ENCODE data around the gene CLEC4F. TPM values are rescaled to one million over a fixed set of nuclear protein-coding genes. Genes with fewer than 3 reads are reported as not detected.

Gene CLEC4F
- polyA plus RNA-seq, 1 donor (not counting 4 experiments of a cell fraction or from before 2014, with no cell fraction given) = not detected

DNA sequence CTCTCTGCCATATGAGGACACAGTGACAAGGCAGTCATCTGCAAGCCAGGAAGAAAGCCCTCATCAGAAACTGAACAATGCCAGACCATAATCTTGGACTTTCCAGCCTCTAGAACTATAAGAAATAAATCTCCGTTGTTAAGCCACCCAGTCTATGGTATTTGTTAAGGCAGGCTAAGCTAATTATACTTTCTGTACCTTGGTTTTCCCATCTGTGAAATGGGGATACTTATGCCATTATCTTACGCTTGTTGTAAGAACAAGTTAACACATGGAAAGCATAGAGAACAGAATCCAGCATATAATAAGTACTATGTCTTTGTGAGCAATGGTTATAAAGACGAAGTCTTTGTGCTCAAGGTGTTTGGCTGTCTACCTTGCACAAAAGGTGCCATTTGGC is 44.1 kb downstream of the CLEC4F start:
- DNase-seq (ENCODE audit: low read depth, low spot score) = no peak
- H3K9me3 ChIP-seq (ENCODE audit: control insufficient read depth, low read depth, low read length) = no peaks in the 10 kb centered on the region

DNA sequence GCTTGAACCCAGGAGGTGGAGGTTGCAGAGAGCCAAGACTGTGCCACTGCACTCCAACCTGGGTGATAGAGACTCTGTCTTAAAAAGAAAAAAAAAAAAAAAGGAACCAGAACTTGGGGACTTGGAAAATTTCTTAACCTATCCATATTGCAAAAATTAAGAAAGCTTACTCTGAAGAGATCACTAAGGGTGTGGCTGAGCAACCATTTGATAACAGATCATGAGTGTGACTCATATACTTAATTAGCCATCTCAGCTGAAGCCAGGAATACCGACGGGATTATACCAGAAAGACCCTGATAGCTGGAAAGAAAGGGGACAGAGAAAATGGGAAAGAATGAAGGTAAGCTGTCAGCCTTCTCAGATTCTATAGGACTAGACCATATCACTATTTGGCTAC is 45.3 kb downstream of the CLEC4F start:
- no peak overlapping the region for H3K4me3 ChIP-seq (ENCODE audit: control insufficient read depth in 2 of 3, extremely low read depth in 1 of 3, insufficient read depth in 2 of 3, low read depth in 1 of 3, low read length in 3 of 3)
- H3K36me3 ChIP-seq (ENCODE audit: control insufficient read depth in 2 of 2, extremely low read depth in 1 of 2, insufficient read depth in 2 of 2, low read length in 2 of 2) = no peaks in the 10 kb centered on the region
- TF ChIP-seq CTCF (optimal IDR thresholded peaks at IDR 0.05 in 1 of 3, IDR thresholded peaks at IDR 0.05 in 1 of 3, conservative IDR thresholded peaks at IDR 0.05 in 1 of 3; ENCODE audit: extremely low read depth in 1 of 3, insufficient read depth in 2 of 3, low read length in 3 of 3) (no peak), EZH2 (IDR thresholded peaks at IDR 0.05; ENCODE audit: low read length) (no peak)
- H4K20me1 ChIP-seq (ENCODE audit: control insufficient read depth, extremely low read depth, insufficient read depth, low read length) = no peaks in the 10 kb centered on the region
- no peaks in the 10 kb centered on the region for H3K9me3 ChIP-seq (ENCODE audit: control insufficient read depth, low read depth, low read length)
- H3K79me2 ChIP-seq (ENCODE audit: control insufficient read depth, insufficient read depth, low read length) = no peaks in the 10 kb centered on the region
- FAIRE-seq (no peak), DNase-seq (ENCODE audit: low read depth, low spot score) (no peak)
- dilution Hi-C loops (cut with MboI; ENCODE audit: extremely low pct_ligation_motif_present, low sequenced_read_pairs) = loop anchor here (25.0 kb wide), 1 partner anchor 463 kb away; the partner anchor contains the start of gene FAM136A
- H3K4me1 ChIP-seq (ENCODE audit: control insufficient read depth, extremely low read depth, insufficient read depth, low read length) = peaks cover 19% of the 10 kb centered on the region
- H3K9ac ChIP-seq (ENCODE audit: control insufficient read depth, extremely low read depth, insufficient read depth, low read length) = no peak overlapping the region
- H3K9me1 ChIP-seq (ENCODE audit: control insufficient read depth, extremely low read depth, insufficient read depth, low read length) = no peaks in the 10 kb centered on the region
- no peak overlapping the region for H3K4me2 ChIP-seq (ENCODE audit: control insufficient read depth, extremely low read depth, insufficient read depth, low read depth, low read length)
- H3K27ac ChIP-seq (ENCODE audit: control insufficient read depth, insufficient read depth, low read length) = no peak overlapping the region
- H2AFZ ChIP-seq (ENCODE audit: control insufficient read depth, low read length) = no peak overlapping the region
- no peaks in the 10 kb centered on the region for H3K27me3 ChIP-seq (ENCODE audit: control insufficient read depth, extremely low read depth, insufficient read depth, low read length)

More for the DNA sequence above, 44.1 kb downstream of the CLEC4F start:
- Histone ChIP-seq H2AFZ (ENCODE audit: control insufficient read depth, low read length) (no peak overlapping the region), H4K20me1 (ENCODE audit: control insufficient read depth, extremely low read depth, insufficient read depth, low read length) (no peaks in the 10 kb centered on the region), H3K4me2 (ENCODE audit: control insufficient read depth, extremely low read depth, insufficient read depth, low read depth, low read length) (no peak overlapping the region), H3K4me3 (ENCODE audit: control insufficient read depth in 2 of 3, extremely low read depth in 1 of 3, insufficient read depth in 2 of 3, low read depth in 1 of 3, low read length in 3 of 3) (no peak overlapping the region), H3K27me3 (ENCODE audit: control insufficient read depth, extremely low read depth, insufficient read depth, low read length) (no peaks in the 10 kb centered on the region), H3K9ac (ENCODE audit: control insufficient read depth, extremely low read depth, insufficient read depth, low read length) (no peak overlapping the region), H3K4me1 (ENCODE audit: control insufficient read depth, extremely low read depth, insufficient read depth, low read length) (peaks cover 25% of the 10 kb centered on the region), H3K27ac (ENCODE audit: control insufficient read depth, insufficient read depth, low read length) (no peak overlapping the region), H3K79me2 (ENCODE audit: control insufficient read depth, insufficient read depth, low read length) (no peaks in the 10 kb centered on the region), H3K9me1 (ENCODE audit: control insufficient read depth, extremely low read depth, insufficient read depth, low read length) (no peaks in the 10 kb centered on the region), H3K36me3 (ENCODE audit: control insufficient read depth in 2 of 2, extremely low read depth in 1 of 2, insufficient read depth in 2 of 2, low read length in 2 of 2) (no peaks in the 10 kb centered on the region)
- no peak for FAIRE-seq
- dilution Hi-C loops (cut with MboI; ENCODE audit: extremely low pct_ligation_motif_present, low sequenced_read_pairs) = loop anchor here (25.0 kb wide), 1 partner anchor 464 kb away; the partner anchor contains the start of gene FAM136A
- TF ChIP-seq EZH2 (IDR thresholded peaks at IDR 0.05; ENCODE audit: low read length) = no peak
- no peak for TF ChIP-seq CTCF (optimal IDR thresholded peaks at IDR 0.05 in 1 of 3, IDR thresholded peaks at IDR 0.05 in 1 of 3, conservative IDR thresholded peaks at IDR 0.05 in 1 of 3; ENCODE audit: extremely low read depth in 1 of 3, insufficient read depth in 2 of 3, low read length in 3 of 3)
